GM18867 (cell line): ENCODE measurements around the gene QPRT.
"Not testable (repeated sequence)": the region's sequence is repeated elsewhere in the genome, so short reads cannot be mapped to it uniquely, and the experiment has no call there.

ENCODE experiments used
- ATAC-seq: cut with Tn5 transposase; IDR thresholded peaks from one replicate; pipeline ENCODE4 v1.9.1; 2021; ENCODE audit warnings: mild to moderate bottlenecking, moderate library complexity; ENCODE audit not compliant: unreplicated experiment

The QPRT gene

GRCh38 chr16:29714396-29714795, 35.4 kb downstream of the QPRT start:
- no peak for ATAC-seq

- no peak for ATAC-seq
Observed at GRCh38 chr16:29714972-29715371, 36.0 kb downstream of the QPRT start.

- no peak for ATAC-seq
Observed at GRCh38 chr16:29717113-29717512, 38.1 kb downstream of the QPRT start.

GRCh38 chr16:29719063-29719462, 40.1 kb downstream of the QPRT start:
- no peak for ATAC-seq

DNA sequence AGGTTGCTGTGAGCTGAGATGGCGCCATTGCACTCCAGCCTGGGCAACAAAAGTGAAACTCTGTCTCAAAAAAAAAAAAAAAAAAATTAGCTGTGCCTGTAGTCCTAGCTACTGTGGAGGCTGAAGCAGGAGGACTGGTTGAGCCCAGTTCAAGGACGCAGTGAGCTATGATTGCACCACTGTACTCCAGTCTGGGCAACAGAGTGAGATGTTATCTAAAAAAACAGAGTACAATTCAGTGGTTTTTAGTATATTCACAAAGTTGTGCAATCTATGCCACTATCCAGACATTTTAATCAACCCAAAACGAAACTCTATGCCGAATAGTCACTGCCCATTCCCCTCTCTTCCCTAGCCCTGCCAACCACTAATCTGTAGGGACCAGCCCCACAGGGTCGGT, 41.7 kb downstream of the QPRT start:
- no peak for ATAC-seq

DNA sequence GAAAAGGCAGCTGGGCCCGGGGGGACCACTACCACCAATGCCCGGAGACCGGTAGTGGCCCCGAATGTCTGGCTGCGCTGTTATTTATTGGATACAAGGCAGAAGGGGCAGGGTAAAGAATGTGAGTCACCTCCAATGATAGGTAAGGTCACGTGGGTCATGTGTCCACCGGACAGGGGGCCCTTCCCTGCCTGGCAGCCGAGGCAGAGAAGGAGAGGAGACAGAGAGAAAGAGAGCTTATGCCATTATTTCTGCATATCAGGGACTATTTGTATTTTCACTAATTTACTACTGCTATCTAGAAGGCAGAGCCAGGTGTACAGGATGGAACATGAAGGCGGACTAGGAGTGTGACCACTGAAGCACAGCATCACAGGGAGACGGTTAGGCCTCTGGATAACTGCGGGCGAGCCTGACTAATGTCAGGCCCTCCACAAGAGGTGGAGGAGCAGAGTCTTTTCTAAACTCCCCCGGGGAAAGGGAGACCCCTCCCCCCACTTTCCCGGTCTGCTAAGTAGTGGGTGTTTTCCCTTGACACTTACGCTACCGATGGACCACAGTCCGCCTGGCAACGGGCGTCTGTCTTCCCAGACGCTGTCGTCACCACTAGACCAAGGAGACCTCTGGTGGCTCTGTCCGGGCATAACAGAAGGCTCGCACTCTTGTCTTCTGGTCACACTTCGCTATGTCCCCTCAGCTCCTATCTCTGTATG, 42.3 kb downstream of the QPRT start:
- not testable (repeated sequence) for ATAC-seq

GRCh38 chr16:29726845-29727377, 47.9 kb downstream of the QPRT start:
- ATAC-seq, result no peak

DNA sequence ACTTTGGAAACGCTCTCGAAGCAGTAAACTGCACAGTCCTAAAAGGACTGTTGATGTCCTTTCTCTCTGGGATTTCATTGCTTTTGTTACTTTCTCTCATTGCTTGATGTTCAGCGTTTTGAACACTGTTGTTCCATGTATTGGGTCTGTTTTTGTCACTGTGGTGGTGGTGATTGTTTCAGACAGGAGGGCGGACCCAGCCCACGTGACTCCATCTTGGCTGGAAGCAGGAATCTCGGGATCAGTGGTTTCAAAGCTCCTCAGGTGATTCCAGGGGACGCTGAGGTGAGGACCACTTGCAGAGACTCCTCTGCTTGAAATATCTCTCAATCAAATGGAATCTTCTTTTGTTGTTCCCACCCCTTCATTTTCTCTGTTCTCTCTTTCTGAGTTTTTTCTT, 48.5 kb downstream of the QPRT start:
- no peak for ATAC-seq

DNA sequence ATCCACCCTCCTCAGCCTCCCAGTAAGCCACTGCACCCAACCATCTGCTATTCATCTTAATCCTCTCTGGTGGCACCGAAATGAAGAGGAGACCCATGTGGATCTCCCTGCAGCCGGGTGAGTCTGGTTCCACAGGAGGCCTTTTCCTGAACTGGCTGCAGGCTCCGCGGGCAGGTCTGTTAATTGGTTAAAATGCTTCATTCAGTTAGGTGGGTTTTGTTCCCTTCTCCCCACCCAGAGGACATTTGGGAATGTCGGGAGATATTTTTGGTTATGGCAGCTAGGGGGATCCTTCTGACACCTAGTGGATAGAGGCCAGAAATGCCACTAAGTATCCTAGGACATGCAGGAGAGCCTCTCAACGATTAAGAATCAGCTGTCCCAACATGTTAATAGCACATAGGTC, 50.1 kb downstream of the QPRT start:
- no peak for ATAC-seq

- no peak for ATAC-seq
Observed at GRCh38 chr16:29730649-29731048, 51.7 kb downstream of the QPRT start.

DNA sequence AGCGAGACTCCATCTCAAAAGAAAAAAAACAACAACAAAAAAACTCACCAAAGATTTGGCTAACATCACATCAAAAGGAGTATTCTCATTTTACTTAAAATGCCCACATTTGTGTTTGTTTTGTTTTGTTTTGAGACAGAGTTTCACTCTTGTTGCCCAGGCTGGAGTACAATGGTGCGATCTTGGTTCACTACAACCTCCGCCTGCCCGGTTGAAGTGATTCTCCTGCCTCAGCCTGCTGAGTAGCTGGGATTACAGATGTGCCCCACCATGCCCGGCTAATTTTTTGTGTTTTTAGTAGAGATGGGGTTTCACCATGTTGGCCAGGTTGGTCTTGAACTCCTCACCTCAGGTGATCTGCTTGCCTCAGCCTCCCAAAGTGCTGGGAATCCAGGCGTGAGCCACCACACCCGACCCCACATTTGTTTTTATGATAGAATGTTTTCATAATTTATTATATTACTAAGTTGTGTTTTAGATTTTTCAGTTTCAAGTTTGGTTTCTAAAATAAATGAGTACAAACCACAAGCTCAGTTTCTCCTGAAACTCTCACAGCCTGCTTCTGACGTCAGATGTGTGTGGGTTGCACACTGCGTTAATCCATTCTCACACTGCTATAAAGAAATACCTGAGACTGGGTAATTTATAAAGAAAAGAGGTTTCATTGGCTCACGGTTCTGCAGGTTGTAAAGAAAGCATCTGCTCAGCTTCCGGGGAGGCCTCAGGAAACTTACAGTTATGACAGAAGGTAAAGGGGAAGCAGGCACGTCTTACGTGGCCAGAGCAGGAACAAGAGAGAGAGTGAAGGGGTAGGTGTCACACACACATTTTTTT, 53.0 kb downstream of the QPRT start:
- peak; percentile 74 for ATAC-seq

DNA sequence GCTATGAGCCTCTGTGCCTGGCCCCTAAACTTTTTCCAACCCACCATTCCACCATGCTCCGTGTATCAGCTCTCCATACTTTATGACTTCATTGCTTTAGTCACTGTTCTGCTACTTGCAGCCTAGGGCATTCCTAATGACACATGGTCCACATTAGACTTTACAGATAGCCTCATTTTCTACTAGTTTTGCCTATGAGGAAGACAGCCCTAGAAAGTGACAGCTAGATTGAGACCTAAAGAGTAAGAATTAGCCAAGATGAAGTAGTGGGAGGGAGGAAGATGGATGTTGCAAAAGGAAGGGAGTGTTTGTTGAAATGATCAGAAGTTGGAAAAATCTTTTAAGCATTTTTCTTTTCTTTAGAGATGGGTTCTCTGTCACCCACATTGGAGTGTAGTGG, 55.8 kb downstream of the QPRT start:
- ATAC-seq, result no peak

DNA sequence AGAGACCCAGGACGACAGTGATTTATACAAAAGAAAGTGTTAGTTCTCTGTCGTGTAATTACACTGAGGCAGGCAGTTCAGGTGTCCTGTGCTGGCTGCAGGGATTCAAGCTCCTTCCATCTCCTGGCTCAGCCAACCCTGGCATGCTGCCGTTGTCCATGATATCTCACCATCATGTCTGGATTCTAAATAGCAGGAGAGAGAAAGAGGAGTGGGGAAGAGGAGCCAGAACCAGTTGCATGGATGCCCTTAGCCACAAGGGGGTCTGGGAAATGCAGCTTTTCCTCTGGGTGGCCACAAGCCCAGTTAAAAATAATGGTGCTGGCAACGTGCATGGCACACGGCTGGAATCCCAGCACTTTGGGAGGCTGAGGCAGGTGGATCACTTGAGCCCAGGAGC, 57.1 kb downstream of the QPRT start:
- ATAC-seq, result no peak

GRCh38 chr16:29736764-29737163, 57.8 kb downstream of the QPRT start:
- no peak for ATAC-seq

DNA sequence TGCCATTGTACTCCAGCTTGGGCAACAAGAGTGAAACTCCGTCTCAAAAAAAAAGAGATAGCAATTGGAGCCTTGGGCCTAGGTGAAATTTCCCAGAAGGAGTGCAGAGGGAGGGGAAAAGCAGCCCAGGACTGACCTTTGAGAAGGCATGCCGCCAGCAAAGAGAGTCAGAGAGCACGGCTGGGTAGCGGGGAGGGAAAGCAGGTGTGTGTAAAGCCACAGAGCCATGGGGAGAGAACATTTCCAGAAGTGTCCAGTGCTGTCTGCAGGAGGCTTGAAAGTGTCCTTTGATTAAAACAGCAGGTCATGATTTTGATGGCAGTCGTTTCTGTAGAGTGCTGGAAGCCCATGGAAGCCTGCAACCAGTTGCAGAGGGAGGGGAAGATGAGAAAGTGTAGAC, 58.7 kb downstream of the QPRT start:
- ATAC-seq, result no peak

DNA sequence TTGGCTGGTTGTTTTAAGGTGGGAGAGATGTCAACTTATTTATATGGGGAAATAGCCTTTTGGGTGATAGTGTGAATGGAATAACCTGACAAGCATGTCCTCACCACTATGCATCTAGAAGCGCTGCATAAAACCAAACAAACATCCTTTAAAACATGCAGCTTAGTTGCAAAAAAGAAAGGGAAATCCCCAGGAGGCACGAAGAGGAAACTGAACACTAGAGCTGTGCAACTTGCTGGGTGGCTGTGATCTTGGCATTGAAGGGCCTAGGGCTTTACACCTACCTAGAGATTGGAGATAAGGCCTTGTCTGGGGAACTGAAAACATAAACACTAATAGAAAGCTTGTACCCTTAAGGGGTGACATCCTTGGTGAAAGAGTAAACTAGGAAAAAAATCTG, 59.5 kb downstream of the QPRT start:
- no peak for ATAC-seq

- not testable (repeated sequence) for ATAC-seq
Observed at GRCh38 chr16:29739927-29740629, 61.1 kb downstream of the QPRT start.

- not testable (repeated sequence) for ATAC-seq
Observed at GRCh38 chr16:29740630-29741015, 61.6 kb downstream of the QPRT start.

GRCh38 chr16:29742683-29743275, 63.8 kb downstream of the QPRT start:
- no peak for ATAC-seq

DNA sequence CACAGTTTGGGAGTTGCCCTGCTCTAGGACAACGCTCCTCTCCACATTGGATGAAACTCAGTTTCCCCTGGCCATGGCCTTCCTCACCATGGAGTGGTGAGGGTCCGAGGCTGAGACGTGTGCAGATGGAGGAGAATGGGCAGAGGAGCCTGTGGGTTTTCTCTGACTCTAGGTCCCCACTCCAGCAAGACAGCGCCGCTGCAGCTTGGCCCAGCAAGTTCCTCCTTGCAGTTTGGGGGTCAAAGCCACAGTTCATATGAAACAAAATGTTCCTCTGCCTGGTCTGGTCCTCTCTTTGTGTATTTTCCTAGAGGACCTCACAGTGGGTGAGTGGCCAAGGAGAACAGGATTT, 64.5 kb downstream of the QPRT start:
- no peak for ATAC-seq

DNA sequence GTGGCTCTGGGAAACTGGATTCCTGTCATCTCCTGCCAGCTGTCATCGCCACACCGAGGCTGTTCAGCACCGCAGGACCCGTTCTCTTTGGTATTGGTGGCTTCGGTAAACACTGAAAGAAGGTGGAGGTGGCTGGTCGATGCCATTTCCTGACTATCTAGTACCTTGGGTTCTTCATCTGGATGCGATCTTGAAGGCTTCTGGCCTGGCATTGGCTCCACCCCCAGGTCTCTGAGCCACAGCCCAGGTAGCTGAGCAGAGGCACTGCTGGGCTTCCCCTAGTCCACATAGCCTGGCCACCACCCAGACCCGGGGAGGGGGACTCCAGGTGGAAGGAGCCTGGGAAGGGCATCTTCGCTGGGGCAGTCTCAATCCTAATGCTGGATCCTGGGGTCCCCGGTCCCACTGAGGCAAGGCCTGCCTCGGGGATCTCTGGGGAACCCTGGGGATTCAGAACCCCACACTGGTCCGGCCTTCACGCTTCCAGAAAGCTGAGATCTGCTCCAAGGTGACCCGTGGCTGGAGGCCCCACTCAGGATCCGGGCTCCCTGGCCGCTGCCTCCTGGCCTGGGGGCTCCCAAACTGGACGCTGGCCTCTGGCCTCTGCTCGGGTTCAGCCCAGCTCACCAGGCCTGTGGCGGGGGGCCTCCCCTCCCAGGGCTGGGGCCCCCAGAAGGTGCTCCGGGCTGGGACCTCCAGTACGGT, 65.0 kb downstream of the QPRT start:
- no peak for ATAC-seq
